SU-DHL-6 (cell line): ENCODE data around the gene TRIM24.

ENCODE experiments used
- EZH2phosphoT487 ChIP-seq: fragments of 200-600 bp; sonication (generic), shearing (Covaris generic); conservative IDR thresholded peaks from 2 replicates; pipeline ENCODE4 v1.6.1; 2018; ENCODE audit warnings: mild to moderate bottlenecking, antibody characterized with exemption, low read length, moderate library complexity, mixed read lengths
- TF ChIP-seq, protein P1 (sequence below): fragments of 200-600 bp; sonication (generic); IDR thresholded peaks from one replicate; pipeline ENCODE4 v1.5.1; 2017; ENCODE audit warnings: antibody characterized with exemption, mild to moderate bottlenecking, low read length, moderate library complexity; ENCODE audit not compliant: insufficient read depth, poor library complexity, severe bottlenecking

DNA sequence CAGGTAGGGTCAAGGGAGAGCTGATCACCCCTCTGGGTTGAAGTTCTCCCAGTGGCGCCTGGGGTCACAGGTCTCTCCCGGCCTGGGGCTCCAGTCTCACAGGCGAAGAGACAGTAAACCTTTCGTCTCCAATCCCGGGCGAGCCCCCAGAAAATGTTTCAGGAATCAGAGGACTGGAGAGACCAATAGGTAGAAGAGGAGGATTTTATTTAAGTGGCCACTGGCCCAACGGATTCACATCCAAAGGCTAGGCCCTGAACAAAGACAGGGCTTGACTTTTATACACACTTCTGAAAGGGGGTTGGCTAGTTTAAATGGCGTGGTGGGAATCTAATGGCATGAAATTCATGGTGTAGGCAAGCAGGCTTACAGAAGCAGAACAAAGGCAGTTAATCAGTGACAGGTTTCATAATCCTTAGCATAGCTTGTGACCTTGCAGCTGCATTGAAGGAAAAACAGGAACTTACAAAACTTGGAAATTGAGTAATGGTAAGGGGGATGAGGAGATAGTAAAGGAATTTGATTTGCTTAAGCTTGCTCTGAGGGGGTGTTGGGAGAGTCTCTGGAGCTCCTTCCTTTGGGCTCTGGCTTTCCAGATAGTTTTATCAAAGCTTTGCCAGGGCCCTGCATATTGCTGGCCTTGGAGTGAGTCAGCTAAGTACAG, 105.5 kb downstream of the TRIM24 start:
- TF ChIP-seq, protein P1, sequence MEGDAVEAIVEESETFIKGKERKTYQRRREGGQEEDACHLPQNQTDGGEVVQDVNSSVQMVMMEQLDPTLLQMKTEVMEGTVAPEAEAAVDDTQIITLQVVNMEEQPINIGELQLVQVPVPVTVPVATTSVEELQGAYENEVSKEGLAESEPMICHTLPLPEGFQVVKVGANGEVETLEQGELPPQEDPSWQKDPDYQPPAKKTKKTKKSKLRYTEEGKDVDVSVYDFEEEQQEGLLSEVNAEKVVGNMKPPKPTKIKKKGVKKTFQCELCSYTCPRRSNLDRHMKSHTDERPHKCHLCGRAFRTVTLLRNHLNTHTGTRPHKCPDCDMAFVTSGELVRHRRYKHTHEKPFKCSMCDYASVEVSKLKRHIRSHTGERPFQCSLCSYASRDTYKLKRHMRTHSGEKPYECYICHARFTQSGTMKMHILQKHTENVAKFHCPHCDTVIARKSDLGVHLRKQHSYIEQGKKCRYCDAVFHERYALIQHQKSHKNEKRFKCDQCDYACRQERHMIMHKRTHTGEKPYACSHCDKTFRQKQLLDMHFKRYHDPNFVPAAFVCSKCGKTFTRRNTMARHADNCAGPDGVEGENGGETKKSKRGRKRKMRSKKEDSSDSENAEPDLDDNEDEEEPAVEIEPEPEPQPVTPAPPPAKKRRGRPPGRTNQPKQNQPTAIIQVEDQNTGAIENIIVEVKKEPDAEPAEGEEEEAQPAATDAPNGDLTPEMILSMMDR = no peak
- TF ChIP-seq EZH2phosphoT487 = no peak
